ENCODE measurements around the gene PRAC2. TPM values are rescaled to one million over a fixed set of nuclear protein-coding genes. Genes with fewer than 3 reads are reported as not detected.

The PRAC2 gene
- total RNA-seq, 1 experiment from 2014 or later, result not detected

- ATAC-seq (no peak), DNase-seq (ENCODE audit: low read depth, low spot score) (no peak)
- H3K27ac ChIP-seq (ENCODE audit: low read length), result no peak overlapping the region
- H3K9me3 ChIP-seq (ENCODE audit: control insufficient read depth, insufficient read depth, low read depth, low read length), result no peaks in the 10 kb centered on the region
- CTCF ChIA-PET, result no interaction called here
- POLR2A ChIA-PET, result no interaction called here
- H3K27me3 ChIP-seq (ENCODE audit: control insufficient read depth, insufficient read depth, low read length), result no peaks in the 10 kb centered on the region
- H3K36me3 ChIP-seq (ENCODE audit: control insufficient read depth, insufficient read depth, low read length), result no peaks in the 10 kb centered on the region
- in situ Hi-C loops (cut with HindIII; ENCODE audit: low pct_unique_long_range_greater_than_20kb, low sequenced_read_pairs), result no loop called here
- TF ChIP-seq SIN3A (IDR thresholded peaks at IDR 0.05; ENCODE audit: borderline replicate concordance, insufficient read depth, low read depth, low read length), result no peak
- no peak for TF ChIP-seq REST (IDR thresholded peaks at IDR 0.05; ENCODE audit: insufficient read depth in 1 of 2, low read depth in 2 of 2, low read length in 1 of 2)
- TF ChIP-seq CTCF (IDR thresholded peaks at IDR 0.05), result no peak
- no peak for TF ChIP-seq POLR2AphosphoS5 (IDR thresholded peaks at IDR 0.05; ENCODE audit: low read depth, low read length)
- no peak for TF ChIP-seq TCF7L2 (IDR thresholded peaks at IDR 0.05; ENCODE audit: low read depth, low read length)
- H3K4me3 ChIP-seq (ENCODE audit: low read depth in 2 of 2, low read length in 2 of 2), result no peak overlapping the region
- intact Hi-C loops (cut with micrococcal nuclease; ENCODE audit: unreplicated experiment), result no loop called here
- no peaks in the 10 kb centered on the region for H3K4me1 ChIP-seq (ENCODE audit: control insufficient read depth, insufficient read depth, low read length)
- BruUV-seq (replicated peaks), result no TSS peak
These were observed 48.0 kb downstream of the PRAC2 start for GRCh38 chr17:48770954-48771353.

- DNase-seq (ENCODE audit: low read depth, low spot score), result no peak
- TF ChIP-seq REST (IDR thresholded peaks at IDR 0.05; ENCODE audit: insufficient read depth in 1 of 2, low read depth in 2 of 2, low read length in 1 of 2), result no peak
- no peak for TF ChIP-seq TCF7L2 (IDR thresholded peaks at IDR 0.05; ENCODE audit: low read depth, low read length)
- no peak for TF ChIP-seq POLR2AphosphoS5 (IDR thresholded peaks at IDR 0.05; ENCODE audit: low read depth, low read length)
- TF ChIP-seq SIN3A (IDR thresholded peaks at IDR 0.05; ENCODE audit: borderline replicate concordance, insufficient read depth, low read depth, low read length), result no peak
- intact Hi-C loops (cut with micrococcal nuclease; ENCODE audit: unreplicated experiment), result no loop called here
- BruUV-seq (replicated peaks), result no TSS peak
- Histone ChIP-seq H3K4me3 (ENCODE audit: low read depth in 2 of 2, low read length in 2 of 2) (no peak overlapping the region), H3K4me1 (ENCODE audit: control insufficient read depth, insufficient read depth, low read length) (no peaks in the 10 kb centered on the region), H3K36me3 (ENCODE audit: control insufficient read depth, insufficient read depth, low read length) (no peaks in the 10 kb centered on the region), H3K27me3 (ENCODE audit: control insufficient read depth, insufficient read depth, low read length) (no peaks in the 10 kb centered on the region), H3K9me3 (ENCODE audit: control insufficient read depth, insufficient read depth, low read depth, low read length) (no peaks in the 10 kb centered on the region), H3K27ac (ENCODE audit: low read length) (no peak overlapping the region)
- ChIA-PET CTCF (interaction anchor here (0.6 kb wide), 2 partner anchors 49 to 926 kb away, joined by 3 to 7 read pairs; no protein-coding TSS in a partner anchor), POLR2A (no interaction called here)
- no peak for ATAC-seq
- in situ Hi-C loops (cut with HindIII; ENCODE audit: low pct_unique_long_range_greater_than_20kb, low sequenced_read_pairs), result no loop called here
These were observed 50.3 kb downstream of the PRAC2 start for GRCh38 chr17:48773245-48773644.

Small RNA genes within 50 kb of the gene (microRNA-seq; reads per million reads assigned to microRNA genes)
- gene MIR3185 (ENCODE audit: unreplicated experiment), result not detected

Other genes starting within 250 kb of the PRAC2 start
- not detected for gene HOXB1, start 192.2 kb upstream of the PRAC2 start, total RNA-seq (2021; ENCODE audit: unreplicated experiment)
- 70.1 TPM for gene HOXB2, start 178.1 kb upstream of the PRAC2 start, total RNA-seq (2021; ENCODE audit: unreplicated experiment)
- gene HOXB4, start 144.8 kb upstream of the PRAC2 start, total RNA-seq (2021; ENCODE audit: unreplicated experiment), result 27.9 TPM
- 127 TPM for gene HOXB3, start 132.9 kb upstream of the PRAC2 start, total RNA-seq (2021; ENCODE audit: unreplicated experiment)
- gene HOXB5, start 129.4 kb upstream of the PRAC2 start, total RNA-seq (2021; ENCODE audit: unreplicated experiment), result 67.2 TPM
- 196 TPM for gene HOXB6, start 118.2 kb upstream of the PRAC2 start, total RNA-seq (2021; ENCODE audit: unreplicated experiment)
- gene HOXB7, start 112.2 kb upstream of the PRAC2 start, total RNA-seq (2021; ENCODE audit: unreplicated experiment), result 44.0 TPM
- gene HOXB8, start 107.9 kb upstream of the PRAC2 start, total RNA-seq (2021; ENCODE audit: unreplicated experiment), result 45.9 TPM
- gene HOXB9, start 96.8 kb upstream of the PRAC2 start, total RNA-seq (2021; ENCODE audit: unreplicated experiment), result 65.9 TPM
- not detected for gene PRAC1, start 667 bp upstream of the PRAC2 start, total RNA-seq (2021; ENCODE audit: unreplicated experiment)
- 8.1 TPM for gene HOXB13, start 5.6 kb downstream of the PRAC2 start, total RNA-seq (2021; ENCODE audit: unreplicated experiment)
- gene TTLL6, start 94.0 kb downstream of the PRAC2 start, total RNA-seq (2021; ENCODE audit: unreplicated experiment), result 2.5 TPM
- gene CALCOCO2, start 107.8 kb downstream of the PRAC2 start, total RNA-seq (2021; ENCODE audit: unreplicated experiment), result 282 TPM
- gene ATP5MC1, start 169.6 kb downstream of the PRAC2 start, total RNA-seq (2021; ENCODE audit: unreplicated experiment), result 296 TPM
- gene UBE2Z, start 185.2 kb downstream of the PRAC2 start, total RNA-seq (2021; ENCODE audit: unreplicated experiment), result 223 TPM
- 371 TPM for gene SNF8, start 221.7 kb downstream of the PRAC2 start, total RNA-seq (2021; ENCODE audit: unreplicated experiment)
- gene GIP, start 245.4 kb downstream of the PRAC2 start, total RNA-seq (2021; ENCODE audit: unreplicated experiment), result 0.77 TPM